IPS DF 4.7 (cell line): ENCODE measurements around the gene RNF151.

Experiments used
- DNase-seq: peaks from one replicate; pipeline ENCODE4 v3.0.0-alpha.2; 2013; ENCODE audit warnings: low spot score; ENCODE audit errors: extremely low read depth

The RNF151 gene

DNA sequence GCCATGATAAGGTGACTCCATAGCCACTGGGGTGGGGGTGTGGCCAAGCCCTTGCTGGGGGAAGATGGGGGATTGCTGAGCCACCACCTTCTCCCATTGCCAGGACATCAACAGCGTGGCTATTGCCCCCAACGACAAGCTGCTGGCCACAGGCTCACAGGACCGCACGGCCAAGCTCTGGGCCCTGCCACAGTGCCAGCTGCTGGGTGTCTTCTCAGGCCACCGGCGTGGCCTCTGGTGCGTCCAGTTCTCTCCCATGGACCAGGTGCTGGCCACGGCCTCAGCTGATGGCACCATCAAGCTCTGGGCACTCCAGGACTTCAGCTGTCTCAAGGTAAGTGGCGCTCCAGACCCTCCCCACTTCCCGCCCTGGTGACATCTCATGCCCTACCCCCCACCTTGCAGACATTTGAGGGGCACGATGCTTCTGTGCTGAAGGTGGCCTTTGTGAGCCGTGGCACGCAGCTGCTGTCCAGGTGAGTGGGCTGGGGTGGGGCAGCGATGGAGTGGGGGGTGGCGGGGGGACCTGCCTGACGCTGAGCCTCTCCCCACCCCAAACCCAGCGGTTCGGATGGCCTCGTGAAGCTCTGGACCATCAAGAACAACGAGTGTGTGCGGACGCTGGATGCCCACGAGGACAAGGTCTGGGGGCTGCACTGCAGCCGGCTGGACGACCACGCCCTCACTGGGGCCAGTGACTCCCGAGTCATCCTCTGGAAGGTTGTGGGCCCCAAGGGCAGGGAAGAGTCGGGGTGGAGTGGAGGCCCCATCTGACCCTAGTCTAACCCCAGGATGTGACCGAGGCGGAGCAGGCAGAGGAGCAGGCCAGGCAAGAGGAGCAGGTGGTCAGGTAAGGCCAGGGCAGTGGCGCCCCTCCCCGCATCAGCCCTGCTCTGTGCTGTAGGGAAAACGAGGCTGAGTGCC, 10.6 kb downstream of the RNF151 start:
- no peak for DNase-seq

DNA sequence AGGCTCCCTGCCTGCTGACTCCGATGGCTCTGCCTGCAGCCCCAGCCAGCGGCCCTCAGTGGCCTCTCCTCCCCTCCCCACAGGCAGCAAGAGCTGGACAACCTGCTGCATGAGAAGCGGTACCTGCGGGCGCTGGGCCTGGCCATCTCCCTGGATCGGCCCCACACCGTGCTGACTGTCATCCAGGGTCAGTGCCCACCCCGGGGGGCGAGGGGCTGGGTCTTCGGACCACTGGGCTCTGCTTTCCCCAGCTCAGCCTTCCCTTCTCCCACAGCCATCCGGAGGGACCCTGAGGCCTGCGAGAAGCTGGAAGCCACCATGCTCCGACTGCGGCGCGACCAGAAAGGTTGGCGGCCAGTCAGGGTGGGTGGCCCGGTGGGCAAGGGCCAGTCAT, 11.2 kb downstream of the RNF151 start:
- DNase-seq = no peak

- no peak for DNase-seq
These were observed 11.9 kb downstream of the RNF151 start for GRCh38 chr16:1978476-1979120.

GRCh38 chr16:1979271-1980029, 12.8 kb downstream of the RNF151 start:
- no peak for DNase-seq

- DNase-seq = no peak
These were observed 13.5 kb downstream of the RNF151 start for GRCh38 chr16:1980030-1980769.

GRCh38 chr16:1980770-1981087, 14.1 kb downstream of the RNF151 start:
- DNase-seq = no peak

- DNase-seq = no peak
These were observed 14.8 kb downstream of the RNF151 start, which contains the start of gene NOXO1 for GRCh38 chr16:1981398-1981836. NOXO1 (minus strand) TSS chr16:1981469; CDS start chr16:1981179, 290 bp downstream.

- no peak for DNase-seq
These were observed 15.4 kb downstream of the RNF151 start for GRCh38 chr16:1982013-1982433.

GRCh38 chr16:1982991-1983543, 16.4 kb downstream of the RNF151 start:
- no peak for DNase-seq

DNA sequence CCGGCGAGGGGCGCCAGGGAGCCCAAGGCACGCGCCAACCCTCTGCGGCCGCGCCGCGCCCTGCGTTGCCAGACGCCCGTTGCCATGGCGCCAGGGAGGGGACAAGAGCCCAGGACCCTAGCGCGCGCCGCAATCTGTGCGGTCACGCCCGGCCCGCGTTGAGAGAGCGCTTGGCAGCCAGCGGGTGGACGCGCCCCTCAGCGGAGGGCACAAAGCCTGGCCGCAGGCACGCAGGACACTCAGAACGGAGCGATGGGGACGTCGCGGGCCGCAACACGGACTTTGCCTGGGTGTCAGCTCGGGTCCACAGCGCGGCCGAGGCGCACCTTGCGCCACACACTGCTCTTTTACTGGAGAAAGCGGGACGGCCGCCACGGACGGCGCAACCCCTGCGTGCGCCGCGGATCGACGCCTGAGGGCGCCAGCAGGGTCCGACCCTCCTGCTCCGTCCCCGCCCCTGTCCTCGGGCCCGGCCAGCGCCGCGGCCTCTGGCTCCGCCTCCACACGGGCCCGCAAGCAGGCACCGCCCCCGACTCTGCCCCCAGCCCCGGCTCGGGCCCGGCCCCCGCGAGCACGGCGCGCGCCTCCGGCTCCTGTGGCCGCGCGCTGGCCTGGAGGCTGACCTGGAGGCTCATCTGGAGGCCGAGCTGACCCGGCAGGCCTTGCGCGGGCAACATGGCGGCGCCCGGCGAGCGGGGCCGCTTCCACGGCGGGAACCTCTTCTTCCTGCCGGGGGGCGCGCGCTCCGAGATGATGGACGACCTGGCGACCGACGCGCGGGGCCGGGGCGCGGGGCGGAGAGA, 17.1 kb downstream of the RNF151 start, which contains the start of gene GFER:
GFER (plus strand) TSS at position 650 of the 803 bp plus-strand sequence; CDS start at position 676, 26 bp downstream.
- no peak for DNase-seq

DNA sequence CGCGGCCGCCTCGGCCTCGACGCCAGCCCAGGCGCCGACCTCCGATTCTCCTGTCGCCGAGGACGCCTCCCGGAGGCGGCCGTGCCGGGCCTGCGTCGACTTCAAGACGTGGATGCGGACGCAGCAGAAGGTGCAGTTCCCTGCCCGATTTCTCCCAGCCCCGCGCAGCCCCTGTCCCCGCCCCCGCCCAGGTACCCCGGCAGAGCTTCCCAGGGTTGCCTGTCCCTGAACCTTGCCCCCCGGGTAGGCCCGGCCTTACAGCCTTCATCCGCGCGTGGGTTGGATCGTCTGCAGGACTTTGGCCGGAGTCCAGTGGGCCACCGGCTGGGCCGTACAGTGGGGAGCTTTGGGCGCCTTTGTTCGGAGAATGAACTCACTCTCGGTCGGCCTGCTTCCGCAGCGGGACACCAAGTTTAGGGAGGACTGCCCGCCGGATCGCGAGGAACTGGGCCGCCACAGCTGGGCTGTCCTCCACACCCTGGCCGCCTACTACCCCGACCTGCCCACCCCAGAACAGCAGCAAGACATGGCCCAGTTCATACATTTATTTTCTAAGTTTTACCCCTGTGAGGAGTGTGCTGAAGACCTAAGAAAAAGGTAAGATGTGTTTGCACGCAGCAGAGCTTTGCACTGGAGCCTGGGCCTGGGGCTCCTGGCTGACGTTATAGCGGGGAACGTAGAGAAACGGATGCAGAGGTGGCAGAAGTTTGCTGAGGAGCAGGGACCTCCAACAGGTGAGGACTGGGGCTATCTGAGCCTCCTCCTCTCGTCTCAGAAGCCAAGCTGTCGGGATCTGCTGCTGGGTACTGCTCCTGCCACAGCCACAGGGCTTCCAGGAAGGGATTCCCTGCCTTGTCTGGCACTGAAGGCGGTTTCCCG, 17.9 kb downstream of the RNF151 start:
- no peak for DNase-seq

- DNase-seq = no peak
These were observed 19.0 kb downstream of the RNF151 start for GRCh38 chr16:1985466-1986150.

DNA sequence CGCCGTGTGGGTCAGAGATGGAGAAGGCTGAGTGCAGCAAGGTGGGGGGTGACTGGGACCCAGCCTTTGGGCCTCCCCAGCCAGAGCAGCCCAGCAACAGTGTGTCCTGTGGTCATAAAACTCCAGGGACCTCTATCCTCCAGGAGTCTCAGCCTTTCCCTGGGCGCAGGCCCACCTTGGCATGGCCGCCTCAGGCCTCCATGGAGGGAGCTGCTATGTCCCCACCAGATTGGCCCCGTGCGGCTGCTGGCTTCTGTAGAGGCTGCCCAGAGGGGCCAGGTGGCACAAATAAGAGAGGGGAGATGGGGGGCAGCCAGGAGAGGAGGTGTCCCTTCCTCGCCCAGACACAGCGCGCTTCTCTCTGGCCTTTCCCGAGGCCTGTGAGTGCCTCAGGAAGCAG, 20.5 kb downstream of the RNF151 start:
- DNase-seq = no peak

DNA sequence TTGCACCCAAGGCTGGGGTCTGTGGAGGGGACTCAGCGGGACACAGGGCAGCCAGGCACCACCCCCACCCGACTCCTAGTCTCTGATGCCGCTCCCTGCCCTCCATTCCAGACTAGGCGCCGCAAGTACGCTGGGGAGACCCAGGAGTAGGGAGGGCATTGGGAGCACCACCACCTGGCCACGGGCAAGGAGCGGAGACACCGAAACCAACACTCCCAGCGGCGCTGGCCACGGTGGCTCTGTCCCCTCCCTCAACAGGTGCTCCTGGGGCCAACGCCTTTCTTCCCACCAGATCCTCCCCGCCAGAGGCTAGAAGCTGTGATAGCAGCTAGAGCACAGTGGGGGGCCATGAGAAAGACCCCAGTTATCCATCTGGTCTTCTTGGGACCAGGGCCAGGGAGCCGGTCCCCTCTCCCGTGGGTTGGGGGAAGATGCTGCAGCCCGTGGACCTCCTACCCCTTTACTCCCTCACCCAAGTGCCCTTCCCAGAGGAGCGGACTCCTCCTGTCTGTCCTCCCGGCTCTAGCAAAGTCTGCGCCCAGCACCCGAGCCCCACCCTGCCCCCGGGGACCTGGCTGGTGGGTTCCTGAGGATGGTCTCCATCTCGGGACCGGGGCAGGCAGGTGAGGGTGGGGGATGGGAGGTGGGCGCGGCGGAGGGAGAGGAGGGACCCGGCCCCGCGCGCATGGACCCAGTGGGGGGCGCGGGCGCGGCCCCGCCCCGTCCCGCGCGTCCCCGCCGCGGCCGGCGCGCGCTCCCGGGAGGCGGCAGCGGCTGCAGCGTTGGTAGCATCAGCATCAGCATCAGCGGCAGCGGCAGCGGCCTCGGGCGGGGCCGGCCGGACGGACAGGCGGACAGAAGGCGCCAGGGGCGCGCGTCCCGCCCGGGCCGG, 22.8 kb downstream of the RNF151 start, which contains the start of gene SYNGR3:
SYNGR3 (plus strand) TSS at position 762 of the 892 bp plus-strand sequence. CDS start 133 bp downstream, outside the sequence.
- DNase-seq = no peak

- DNase-seq = no peak
These were observed 23.4 kb downstream of the RNF151 start for GRCh38 chr16:1990101-1990350.

- DNase-seq = no peak
These were observed 23.9 kb downstream of the RNF151 start for GRCh38 chr16:1990351-1991134.

GRCh38 chr16:1991135-1991551, 24.5 kb downstream of the RNF151 start:
- DNase-seq = no peak
